Liver (tissue), 3 donors: ENCODE measurements around the gene GRSF1.

Experiments used
- ATF3 ChIP-seq: IDR thresholded peaks from 2 replicates; pipeline ENCODE4 v1.6.1; 2016; ENCODE audit warnings: antibody characterized with exemption
- CTCF ChIP-seq: fragments of 150-350 bp; IDR thresholded peaks from 2 replicates; pipeline ENCODE4 v1.5.1; 2017; ENCODE audit warnings: improper control_type of control experiment, low read depth, low read length; ENCODE audit not compliant: missing input control
- GABPA ChIP-seq, 2 donors: IDR thresholded peaks in 1 of 2; conservative IDR thresholded peaks in 1 of 2; 2 replicates each; pipeline ENCODE4 v1.6.1; 2016; ENCODE audit warnings: antibody characterized with exemption in 2 of 2, mild to moderate bottlenecking in 1 of 2, moderate library complexity in 1 of 2
- JUND ChIP-seq, 2 donors: IDR thresholded peaks; 2 replicates each; pipeline ENCODE4 v1.6.1; 2016; ENCODE audit warnings: antibody characterized with exemption in 2 of 2
- MAX ChIP-seq: IDR thresholded peaks from 2 replicates; pipeline ENCODE4 v1.6.1; 2016; ENCODE audit warnings: antibody characterized with exemption
- NR2F2 ChIP-seq: IDR thresholded peaks from 2 replicates; pipeline ENCODE4 v1.6.1; 2016; ENCODE audit warnings: antibody characterized with exemption
- RAD21 ChIP-seq, 2 donors: IDR thresholded peaks; 2 replicates each; pipeline ENCODE4 v1.6.1; 2016; ENCODE audit warnings: antibody characterized with exemption in 2 of 2, mild to moderate bottlenecking in 2 of 2
- REST ChIP-seq: IDR thresholded peaks from 2 replicates; pipeline ENCODE4 v1.6.1; 2016; ENCODE audit warnings: antibody characterized with exemption, mild to moderate bottlenecking
- SP1 ChIP-seq: IDR thresholded peaks from 2 replicates; pipeline ENCODE4 v1.6.1; 2018; ENCODE audit warnings: antibody characterized with exemption, mild to moderate bottlenecking
- TAF1 ChIP-seq: conservative IDR thresholded peaks from 2 replicates; pipeline ENCODE4 v1.6.1; 2016; ENCODE audit warnings: antibody characterized with exemption, mild to moderate bottlenecking
- YY1 ChIP-seq: IDR thresholded peaks from 2 replicates; pipeline ENCODE4 v1.6.1; 2016; ENCODE audit warnings: antibody characterized with exemption, mild to moderate bottlenecking
- ZBTB33 ChIP-seq: IDR thresholded peaks from 2 replicates; pipeline ENCODE4 v1.6.1; 2016; ENCODE audit warnings: antibody characterized with exemption
- donor health status: healthy.
- donor health status: healthy.

- no peak for TF ChIP-seq CTCF
- no peak for TF ChIP-seq JUND (IDR thresholded peaks at IDR 0.05)
- TF ChIP-seq ATF3, result no peak
- TF ChIP-seq TAF1, result no peak
- TF ChIP-seq RAD21 (IDR thresholded peaks at IDR 0.05), result peak in 1 of 2 donors; percentile 27
- no peak for TF ChIP-seq NR2F2
- peak; percentile 63 for TF ChIP-seq MAX
- TF ChIP-seq REST, result peak; percentile 43
- TF ChIP-seq GABPA (IDR thresholded peaks at IDR 0.05 in 1 of 2, conservative IDR thresholded peaks at IDR 0.05 in 1 of 2), result peak in 1 of 2 donors; percentile 77
- peak; percentile 73 for TF ChIP-seq SP1
- TF ChIP-seq YY1, result peak; percentile 76
- no peak for TF ChIP-seq ZBTB33
These were observed at the start of gene GRSF1 for GRCh38 chr4:70839589-70840093.
